Measurements from ENCODE around the gene HYAL3.

DNA sequence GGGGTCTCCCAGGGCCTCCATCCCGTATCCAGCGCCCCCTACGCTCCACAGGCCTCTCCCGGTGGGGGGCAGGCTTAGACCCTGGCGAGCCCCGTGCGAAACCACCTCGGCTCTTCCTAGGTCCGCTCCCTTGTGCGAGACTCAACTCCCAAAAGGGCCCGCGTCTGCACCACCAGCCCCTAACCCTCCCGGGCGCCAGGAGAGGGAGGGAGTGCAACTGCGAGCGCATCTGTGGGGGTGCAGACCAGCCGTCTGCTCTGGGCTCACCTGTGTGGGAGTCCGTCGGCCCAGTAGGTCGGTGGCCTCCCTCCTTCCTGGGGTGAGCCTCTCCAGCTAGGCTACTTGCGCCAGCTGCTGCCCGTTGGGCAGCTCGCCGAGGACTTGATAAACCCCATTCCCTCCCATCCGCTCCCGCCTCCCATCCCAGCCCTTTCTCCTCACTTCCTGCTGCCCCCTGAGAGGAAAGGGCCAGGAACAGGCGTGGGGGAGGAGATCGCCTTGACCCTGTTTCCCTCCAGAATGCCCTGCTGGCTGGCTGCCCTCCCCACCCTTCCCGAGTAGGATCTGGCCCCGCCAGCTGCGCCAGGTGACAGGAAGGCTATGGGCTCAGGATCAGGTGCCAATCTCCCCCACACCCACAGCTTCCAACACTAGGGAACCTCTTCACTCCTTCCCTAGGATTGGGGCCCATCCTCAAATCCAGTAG lies 23.3 kb upstream of the HYAL3 start, which contains the start of gene HYAL2:
- no peak for TF ChIP-seq GATA2 (IDR thresholded peaks at IDR 0.05; ENCODE audit: low read depth, low read length)
- TF ChIP-seq GATA3 (IDR thresholded peaks at IDR 0.05; ENCODE audit: low read depth, low read length), result no peak

Measured in SH-SY5Y (cell line).